Measurements from ENCODE around the gene LECT2. TPM values are rescaled to one million over a fixed set of nuclear protein-coding genes. Genes with fewer than 3 reads are reported as not detected.

Gene LECT2
- total RNA-seq, 3 donors from 2014 or later = not detected

DNA sequence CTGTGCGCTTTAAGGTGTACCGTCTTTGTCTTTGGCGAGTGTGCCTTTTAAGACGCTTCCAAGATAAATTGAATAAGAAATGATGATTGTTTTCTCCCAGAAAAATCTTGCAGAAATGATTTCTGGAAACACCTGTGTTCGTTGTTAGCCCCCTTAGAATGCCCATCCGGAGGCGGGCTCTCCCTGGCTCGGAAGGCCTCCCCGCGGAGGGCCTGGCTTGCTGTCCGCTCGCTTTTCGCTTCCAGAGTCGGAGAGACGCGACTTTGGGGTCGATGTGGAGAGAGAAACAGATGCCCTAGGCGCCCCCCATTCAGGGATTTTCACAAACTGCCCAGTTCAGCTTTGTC lies 23.9 kb downstream of the LECT2 start:
- intact Hi-C loops (cut with DNase I; ENCODE audit: low total_unique reads) = no loop called here
- H3K4me3 ChIP-seq = no peak overlapping the region

DNA sequence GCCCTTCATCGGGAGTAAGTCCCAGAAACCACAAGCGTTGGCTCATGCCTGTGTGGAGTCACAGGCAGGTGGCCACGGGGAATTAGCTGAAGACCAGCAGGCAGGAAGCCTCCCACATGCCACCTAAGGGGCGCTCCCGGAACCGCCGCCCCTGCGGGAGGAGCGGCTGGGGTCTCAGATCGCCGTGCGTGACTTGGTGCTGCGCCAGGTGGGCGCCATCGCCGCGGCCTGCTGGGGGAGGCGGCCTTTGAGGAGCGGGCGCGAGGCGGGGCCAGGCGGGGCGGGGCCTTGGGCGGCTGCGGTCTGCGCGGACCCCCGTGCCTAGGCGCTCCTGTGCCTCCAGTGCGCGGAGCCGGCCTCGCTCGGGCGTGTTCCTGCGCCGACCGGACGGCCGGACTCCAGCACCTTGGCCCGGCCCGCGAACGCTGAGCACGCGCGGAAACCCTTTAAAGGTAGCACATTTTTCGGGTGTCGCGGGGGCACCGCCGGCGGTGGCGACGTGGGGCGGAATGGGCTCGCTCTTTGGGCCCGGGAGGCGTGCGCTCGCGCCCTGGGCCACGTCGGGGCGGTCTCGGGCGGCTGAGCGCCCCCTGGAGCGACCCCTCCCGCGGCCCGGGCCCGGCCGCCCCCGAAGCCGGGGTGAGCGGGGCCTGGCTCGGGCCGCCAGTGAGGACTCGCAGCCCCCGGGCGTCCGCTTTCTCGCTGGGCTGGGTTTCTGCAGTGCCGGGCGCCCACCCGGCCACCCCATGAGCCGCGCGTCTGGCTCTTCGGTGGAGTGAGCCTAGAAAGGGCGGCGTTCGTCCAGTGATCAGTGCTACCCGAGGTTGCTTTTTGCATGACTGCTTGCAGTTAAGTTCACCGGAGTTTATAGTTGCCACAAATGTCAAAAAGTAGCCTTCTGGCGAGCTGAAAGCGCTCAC lies 24.5 kb downstream of the LECT2 start:
- DNase-seq (ENCODE audit: low spot score in 2 of 2) = no peak
- Histone ChIP-seq H3K27ac (no peak overlapping the region), H3K4me3 (peak overlapping the region in 2 of 3 donors; percentile 39 to 63), H3K9me3 (no peaks in the 10 kb centered on the region), H3K27me3 (peaks cover 10 to 28% of the 10 kb centered on the region in 2 donors), H3K4me1 (no peaks in the 10 kb centered on the region), H3K36me3 (no peaks in the 10 kb centered on the region)
- intact Hi-C loops (cut with DNase I; ENCODE audit: low total_unique reads) = no loop called here
- TF ChIP-seq POLR2AphosphoS5 (IDR thresholded peaks at IDR 0.05) (no peak), CTCF (IDR thresholded peaks at IDR 0.05) (no peak), POLR2A (IDR thresholded peaks at IDR 0.05) (no peak)

More for the DNA sequence above, 23.9 kb downstream of the LECT2 start:
- Histone ChIP-seq H3K36me3 (no peaks in the 10 kb centered on the region), H3K9me3 (no peaks in the 10 kb centered on the region), H3K27ac (no peak overlapping the region), H3K27me3 (peaks cover 10 to 28% of the 10 kb centered on the region in 2 donors), H3K4me1 (no peaks in the 10 kb centered on the region)
- no peak for DNase-seq (ENCODE audit: low spot score in 2 of 2)
- TF ChIP-seq POLR2A (IDR thresholded peaks at IDR 0.05) = no peak
- TF ChIP-seq POLR2AphosphoS5 (IDR thresholded peaks at IDR 0.05) = no peak
- TF ChIP-seq CTCF (IDR thresholded peaks at IDR 0.05) = no peak

DNA sequence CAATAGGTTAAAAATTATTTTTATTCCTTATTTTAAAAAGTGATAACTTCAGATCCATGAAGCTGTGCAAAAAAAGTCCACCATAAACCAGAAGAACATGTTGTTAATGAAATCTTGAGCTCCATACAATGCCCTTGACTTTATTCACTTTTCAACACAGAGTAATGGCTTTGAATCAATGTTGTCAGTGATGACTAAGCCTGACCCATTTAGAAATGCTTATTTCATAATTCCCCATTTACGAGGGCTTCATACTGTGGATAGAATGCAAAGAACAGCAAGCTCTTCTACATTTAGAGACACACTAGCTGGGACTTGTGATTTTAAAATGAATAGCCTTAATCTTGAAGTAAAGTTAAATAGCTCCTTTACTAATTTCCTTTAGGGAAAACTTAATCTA lies 33.4 kb downstream of the LECT2 start:
- no peak for DNase-seq (ENCODE audit: low spot score in 2 of 2)
- TF ChIP-seq POLR2AphosphoS5 (IDR thresholded peaks at IDR 0.05) (no peak), POLR2A (IDR thresholded peaks at IDR 0.05) (no peak), CTCF (IDR thresholded peaks at IDR 0.05) (no peak)
- Histone ChIP-seq H3K27me3 (peaks cover 0 to 25% of the 10 kb centered on the region in 2 donors), H3K4me3 (no peak overlapping the region), H3K4me1 (no peaks in the 10 kb centered on the region), H3K36me3 (no peaks in the 10 kb centered on the region), H3K9me3 (no peaks in the 10 kb centered on the region), H3K27ac (no peak overlapping the region)
- intact Hi-C loops (cut with DNase I; ENCODE audit: low total_unique reads) = no loop called here

- Histone ChIP-seq H3K9me3 (no peaks in the 10 kb centered on the region), H3K4me3 (no peak overlapping the region), H3K4me1 (no peaks in the 10 kb centered on the region), H3K36me3 (no peaks in the 10 kb centered on the region), H3K27ac (no peak overlapping the region), H3K27me3 (peaks cover 0 to 25% of the 10 kb centered on the region in 2 donors)
- intact Hi-C loops (cut with DNase I; ENCODE audit: low total_unique reads) = no loop called here
- DNase-seq (ENCODE audit: low spot score in 2 of 2) = no peak
- TF ChIP-seq POLR2AphosphoS5 (IDR thresholded peaks at IDR 0.05) (no peak), CTCF (IDR thresholded peaks at IDR 0.05) (no peak)
Measured at GRCh38 chr5:135920199-135920598, 34.6 kb downstream of the LECT2 start.

DNA sequence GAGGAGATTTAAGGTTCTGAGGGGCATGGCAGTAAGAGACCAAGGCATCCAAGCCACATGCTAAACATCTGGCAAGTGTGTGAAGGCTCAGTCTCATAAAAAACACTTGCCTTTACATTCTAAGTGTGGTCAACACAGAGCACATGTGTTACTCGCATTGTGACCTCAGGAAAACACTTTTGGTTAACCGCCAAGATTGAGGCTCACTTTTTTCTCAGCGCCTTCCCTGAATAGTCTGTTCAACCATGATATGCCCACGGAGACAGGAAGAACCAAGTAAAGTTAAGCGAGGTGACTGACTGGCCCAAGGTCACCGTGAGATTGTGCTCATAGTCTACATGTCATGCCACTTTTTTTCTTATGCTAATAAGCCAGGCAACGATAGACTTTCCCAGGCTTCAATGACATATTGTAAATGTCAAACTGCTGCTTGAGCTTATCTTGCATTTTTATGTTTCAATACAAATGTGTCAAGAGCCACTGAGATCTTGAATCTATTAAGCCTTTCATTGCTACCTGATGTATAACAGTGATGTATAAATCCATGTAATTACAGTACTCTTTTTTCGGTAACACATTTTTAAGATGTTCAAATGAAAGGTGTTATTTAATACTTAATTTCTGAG lies 38.0 kb downstream of the LECT2 start:
- no peak for DNase-seq (ENCODE audit: low spot score in 2 of 2)
- Histone ChIP-seq H3K4me1 (no peaks in the 10 kb centered on the region), H3K36me3 (no peaks in the 10 kb centered on the region), H3K27me3 (peaks cover 0 to 25% of the 10 kb centered on the region in 2 donors), H3K27ac (no peak overlapping the region), H3K4me3 (no peak overlapping the region), H3K9me3 (no peaks in the 10 kb centered on the region)
- intact Hi-C loops (cut with DNase I; ENCODE audit: low total_unique reads) = no loop called here
- TF ChIP-seq POLR2AphosphoS5 (IDR thresholded peaks at IDR 0.05) (no peak), POLR2A (IDR thresholded peaks at IDR 0.05) (no peak), CTCF (IDR thresholded peaks at IDR 0.05) (no peak)

Measured in breast epithelium (tissue), 4 donors.